Endodermal cell (in vitro differentiated cells): ENCODE measurements around the gene PNRC1. TPM values are rescaled to one million over a fixed set of nuclear protein-coding genes. Genes with fewer than 3 reads are reported as not detected.

Source experiments
- DNase-seq: peaks from one replicate; pipeline ENCODE4 v3.0.0-alpha.2; 2017
- H3K27ac ChIP-seq: 2 replicates; pipeline ENCODE4 v1.5.1; 2013; ENCODE audit warnings: mild to moderate bottlenecking, low read depth, low read length, moderate library complexity
- H3K27me3 ChIP-seq: 2 replicates; pipeline ENCODE4 v1.6.1; 2013; ENCODE audit warnings: mild to moderate bottlenecking, low read length, moderate library complexity; ENCODE audit not compliant: insufficient read depth, control insufficient read depth, poor library complexity, severe bottlenecking
- H3K36me3 ChIP-seq: 2 replicates; pipeline ENCODE4 v1.7.0; 2013; ENCODE audit warnings: mild to moderate bottlenecking, low read length, moderate library complexity; ENCODE audit not compliant: control insufficient read depth, insufficient read depth
- H3K4me1 ChIP-seq: one replicate; pipeline ENCODE4 v1.7.0; 2013; ENCODE audit warnings: low read length; ENCODE audit not compliant: control insufficient read depth, insufficient read depth
- H3K4me3 ChIP-seq: 2 replicates; pipeline ENCODE4 v1.5.1; 2013; ENCODE audit warnings: mild to moderate bottlenecking, low read length, moderate library complexity
- H3K9ac ChIP-seq: 2 replicates; pipeline ENCODE4 v1.6.1; 2013; ENCODE audit warnings: mild to moderate bottlenecking, low read length, moderate library complexity; ENCODE audit not compliant: poor library complexity, severe bottlenecking; ENCODE audit errors: extremely low read depth
- H3K9me3 ChIP-seq: 2 replicates; pipeline ENCODE4 v1.6.1; 2013; ENCODE audit warnings: mild to moderate bottlenecking, low read length, moderate library complexity; ENCODE audit not compliant: control insufficient read depth
- H3K27ac Mint-ChIP-seq: 2 replicates; pipeline ENCODE4 v1.8.0; 2020; ENCODE audit warnings: mixed read lengths
- H3K27me3 Mint-ChIP-seq: 2 replicates; pipeline ENCODE4 v1.8.0; 2021; ENCODE audit warnings: mild to moderate bottlenecking, mixed read lengths; ENCODE audit not compliant: insufficient read depth
- H3K36me3 Mint-ChIP-seq: 2 replicates; pipeline ENCODE4 v1.8.0; 2020; ENCODE audit warnings: low read depth, mixed read lengths
- H3K4me1 Mint-ChIP-seq: 2 replicates; pipeline ENCODE4 v1.8.0; 2020; ENCODE audit warnings: mixed read lengths
- H3K4me3 Mint-ChIP-seq: 2 replicates; pipeline ENCODE4 v1.8.0; 2020; ENCODE audit warnings: mild to moderate bottlenecking, moderate library complexity, mixed read lengths
- H3K9me3 Mint-ChIP-seq: 2 replicates; pipeline ENCODE4 v1.8.0; 2020; ENCODE audit warnings: mild to moderate bottlenecking, mixed read lengths
- WGBS, 2 experiments: methylation state at CpG; one replicate each; pipeline versions ENCODE4 v1.1.5 to v1.1.7; 2013; ENCODE audit warnings: missing lambda C conversion rate in 2 of 2, mixed read lengths in 1 of 2; ENCODE audit not compliant: insufficient coverage in 1 of 2, insufficient read length in 1 of 2; 5-methylcytosine and 5-hydroxymethylcytosine counted together
- total RNA-seq, 2 donors: library from RNA; stranded (reverse); fragmentation: NEBNext Ultra II Directional in 1 of 2; extraction: Animal tissue kit (Norgen Biotek cat#: 25700) in 1 of 2; gene quantifications; 2 replicates in 1 of 2; 3 replicates in 1 of 2; pipeline ENCODE4 v1.2.1, GENCODE V29; 2021
- TF ChIP-seq, protein P1 (sequence below): fragments of 200-600 bp; sonication (generic); conservative IDR thresholded peaks from 2 replicates; pipeline ENCODE4 v1.5.0; 2021; ENCODE audit warnings: antibody characterized with exemption, mild to moderate bottlenecking

PNRC1 gene
- total RNA-seq, 2 donors from 2014 or later, result 105 to 118 TPM

DNA sequence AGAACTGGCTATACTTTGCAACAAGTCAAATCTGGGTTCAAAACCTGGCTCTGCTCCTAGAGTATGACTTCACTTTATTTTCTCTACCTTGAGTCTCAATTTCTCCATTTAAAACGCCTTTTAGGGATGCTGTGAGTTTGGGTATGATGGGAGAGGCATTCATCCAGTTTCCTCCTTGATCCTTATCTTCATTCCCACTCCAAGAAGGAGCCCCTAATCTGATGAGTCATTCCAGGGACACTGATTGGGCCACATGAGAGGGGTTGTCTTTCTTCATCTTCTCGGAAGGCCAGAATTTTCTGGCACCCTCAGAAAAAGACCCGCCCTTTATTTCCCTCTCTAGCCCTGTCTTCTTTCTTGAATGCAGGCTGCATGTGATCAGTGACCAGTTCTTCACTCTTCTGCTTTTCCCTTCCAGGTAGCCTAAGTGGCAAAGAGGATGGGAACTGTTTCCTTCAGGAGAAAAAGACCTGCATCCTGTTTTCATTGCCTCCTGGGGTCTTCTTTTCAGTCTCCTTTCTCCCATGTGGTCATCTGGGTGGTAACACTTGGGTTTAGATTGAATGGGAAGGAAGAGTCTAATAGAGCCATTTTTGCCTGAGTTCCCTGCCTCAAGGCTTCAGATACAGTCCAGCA, 32.1 kb upstream of the PNRC1 start:
- H3K27me3 ChIP-seq, result no peaks in the 10 kb centered on the region
- no peak overlapping the region for H3K4me3 ChIP-seq
- Mint-ChIP-seq H3K27ac (no peak overlapping the region), H3K27me3 (peaks cover 7% of the 10 kb centered on the region), H3K4me3 (no peak overlapping the region), H3K4me1 (peaks cover 28% of the 10 kb centered on the region), H3K36me3 (no peaks in the 10 kb centered on the region), H3K9me3 (no peaks in the 10 kb centered on the region)
- no peak overlapping the region for H3K27ac ChIP-seq
- no peaks in the 10 kb centered on the region for H3K36me3 ChIP-seq
- TF ChIP-seq, protein P1, sequence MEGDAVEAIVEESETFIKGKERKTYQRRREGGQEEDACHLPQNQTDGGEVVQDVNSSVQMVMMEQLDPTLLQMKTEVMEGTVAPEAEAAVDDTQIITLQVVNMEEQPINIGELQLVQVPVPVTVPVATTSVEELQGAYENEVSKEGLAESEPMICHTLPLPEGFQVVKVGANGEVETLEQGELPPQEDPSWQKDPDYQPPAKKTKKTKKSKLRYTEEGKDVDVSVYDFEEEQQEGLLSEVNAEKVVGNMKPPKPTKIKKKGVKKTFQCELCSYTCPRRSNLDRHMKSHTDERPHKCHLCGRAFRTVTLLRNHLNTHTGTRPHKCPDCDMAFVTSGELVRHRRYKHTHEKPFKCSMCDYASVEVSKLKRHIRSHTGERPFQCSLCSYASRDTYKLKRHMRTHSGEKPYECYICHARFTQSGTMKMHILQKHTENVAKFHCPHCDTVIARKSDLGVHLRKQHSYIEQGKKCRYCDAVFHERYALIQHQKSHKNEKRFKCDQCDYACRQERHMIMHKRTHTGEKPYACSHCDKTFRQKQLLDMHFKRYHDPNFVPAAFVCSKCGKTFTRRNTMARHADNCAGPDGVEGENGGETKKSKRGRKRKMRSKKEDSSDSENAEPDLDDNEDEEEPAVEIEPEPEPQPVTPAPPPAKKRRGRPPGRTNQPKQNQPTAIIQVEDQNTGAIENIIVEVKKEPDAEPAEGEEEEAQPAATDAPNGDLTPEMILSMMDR, result no peak
- H3K9me3 ChIP-seq, result no peaks in the 10 kb centered on the region
- DNase-seq, result no peak
- no peak overlapping the region for H3K9ac ChIP-seq
- peaks cover 3% of the 10 kb centered on the region for H3K4me1 ChIP-seq
- WGBS, 2 experiments, result 83 to 94% methylated on average over 1 to 3 of the region's 3 CpGs

DNA sequence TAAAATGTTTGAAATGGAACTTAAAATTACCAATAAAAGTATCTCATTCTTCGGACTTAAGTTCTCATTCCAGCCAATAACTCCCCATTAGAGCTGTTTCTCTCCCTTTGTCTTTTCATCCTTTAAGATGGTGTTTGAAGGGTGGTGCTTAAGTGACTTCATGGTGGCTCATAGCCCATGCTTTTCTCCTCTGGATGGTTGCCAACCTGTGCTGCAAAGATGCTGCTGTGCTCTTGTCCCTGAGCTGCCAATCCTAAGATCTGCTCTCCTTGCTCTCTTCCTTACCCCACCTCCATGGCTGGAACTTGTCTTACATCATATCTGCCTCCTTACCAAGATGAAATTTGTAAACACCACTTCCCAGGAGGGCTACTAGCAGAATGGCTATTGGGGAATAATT, 31.6 kb upstream of the PNRC1 start:
- H3K27me3 Mint-ChIP-seq, result peaks cover 7% of the 10 kb centered on the region
- no peaks in the 10 kb centered on the region for H3K9me3 ChIP-seq
- H3K4me3 Mint-ChIP-seq, result no peak overlapping the region
- TF ChIP-seq, protein P1, result no peak
- no peaks in the 10 kb centered on the region for H3K36me3 Mint-ChIP-seq
- H3K36me3 ChIP-seq, result no peaks in the 10 kb centered on the region
- no peak overlapping the region for H3K9ac ChIP-seq
- WGBS, 2 experiments, result 100% methylated on average over 1 of the region's 1 CpG
- no peak overlapping the region for H3K27ac ChIP-seq
- H3K4me1 Mint-ChIP-seq, result peaks cover 28% of the 10 kb centered on the region
- no peak for DNase-seq
- no peak overlapping the region for H3K27ac Mint-ChIP-seq
- H3K4me3 ChIP-seq, result no peak overlapping the region
- H3K27me3 ChIP-seq, result no peaks in the 10 kb centered on the region
- peaks cover 3% of the 10 kb centered on the region for H3K4me1 ChIP-seq
- H3K9me3 Mint-ChIP-seq, result no peaks in the 10 kb centered on the region

DNA sequence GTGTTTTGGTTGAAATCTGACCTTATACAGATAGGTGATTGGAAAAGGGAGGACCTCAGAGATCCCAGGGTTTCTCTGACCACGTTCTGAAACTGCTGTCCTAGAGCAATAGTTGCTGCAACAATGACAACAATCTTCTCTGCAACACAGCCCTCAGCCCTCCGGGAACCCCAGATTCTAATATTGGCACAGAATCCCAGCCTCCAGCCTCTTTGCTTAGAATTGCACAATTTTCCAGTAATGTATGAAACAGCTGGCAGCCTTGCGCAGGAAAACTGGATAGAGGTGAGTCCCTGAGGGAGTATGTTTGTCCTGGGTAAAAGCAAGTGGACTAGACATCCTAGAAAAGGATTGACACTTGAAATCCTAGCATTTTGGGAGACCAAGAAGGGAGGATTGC, 30.4 kb upstream of the PNRC1 start:
- peaks cover 21% of the 10 kb centered on the region for H3K4me1 Mint-ChIP-seq
- no peak overlapping the region for H3K4me3 Mint-ChIP-seq
- 89 to 95% methylated on average over 3 of the region's 3 CpGs for WGBS, 2 experiments

More for the DNA sequence above, 30.4 kb upstream of the PNRC1 start:
- Mint-ChIP-seq H3K27me3 (peaks cover 7% of the 10 kb centered on the region), H3K9me3 (no peaks in the 10 kb centered on the region), H3K27ac (no peak overlapping the region), H3K36me3 (no peaks in the 10 kb centered on the region)
- Histone ChIP-seq H3K4me3 (no peak overlapping the region), H3K9ac (no peak overlapping the region), H3K27ac (no peak overlapping the region), H3K27me3 (no peaks in the 10 kb centered on the region), H3K4me1 (no peaks in the 10 kb centered on the region), H3K9me3 (no peaks in the 10 kb centered on the region), H3K36me3 (no peaks in the 10 kb centered on the region)
- TF ChIP-seq, protein P1, result no peak
- DNase-seq, result no peak
